ENCODE measurements around the gene PRKD3. TPM values are rescaled to one million over a fixed set of nuclear protein-coding genes. Genes with fewer than 3 reads are reported as not detected.

Gene PRKD3
- total RNA-seq (36.2 TPM), polyA plus RNA-seq (ENCODE audit: insufficient read depth in 1 of 8, insufficient read length in 8 of 8, low replicate concordance in 1 of 8) (10 to 100 TPM; 18.0 to 39.7 (median 28.1) TPM)
- long read RNA-seq, donor 1 = 0 reads
- long read RNA-seq, donor 2 = 0 reads
- long read RNA-seq, donor 3, partial matches to known transcripts = 0 of 2 reads
- long read RNA-seq, donor 3, other reads (novel, unspliced or antisense) = 0 of 2 reads
- long read RNA-seq, donor 4 = 0 reads
- long read RNA-seq, donor 5, partial matches to known transcripts = 6 of 8 reads
- long read RNA-seq, donor 5, other reads (novel, unspliced or antisense) = 0 of 8 reads
- long read RNA-seq, donor 6, partial matches to known transcripts = 0 of 5 reads
- long read RNA-seq, donor 6, other reads (novel, unspliced or antisense) = 5 of 5 reads
- long read RNA-seq, donor 7 = 0 reads
- long read RNA-seq, donor 8 = 0 reads
- long read RNA-seq, donor 9, partial matches to known transcripts = 0 of 1 reads
- long read RNA-seq, donor 9, other reads (novel, unspliced or antisense) = 0 of 1 reads
- long read RNA-seq, donor 10, full-length matches to known transcripts = 2 of 2 reads
- long read RNA-seq, donor 10, partial matches to known transcripts = 0 of 2 reads
- long read RNA-seq, donor 10, other reads (novel, unspliced or antisense) = 0 of 2 reads
- long read RNA-seq, donor 11 = 0 reads

GRCh38 chr2:37324786-37325624 lies at the start of gene PRKD3:
PRKD3 (minus strand) TSS chr2:37324833; CDS start chr2:37316524, 8,309 bp downstream.
- peak; percentile 92 for DNase-seq
- Histone ChIP-seq H3K27ac (ENCODE audit: low read length) (peak within 1 kb of the TSS; percentile 87), H3K36me3 (ENCODE audit: control insufficient read depth, insufficient read depth, low read length) (no peaks in the 10 kb centered on the region), H3K27me3 (ENCODE audit: control insufficient read depth, insufficient read depth, low read length) (peaks cover 7% of the 10 kb centered on the region), H3K9me3 (replicated peaks; ENCODE audit: control insufficient read depth, low read depth, low read length) (no peaks in the 10 kb centered on the region), H3K4me3 (ENCODE audit: low read length) (peak within 1 kb of the TSS; percentile 85), H3K4me1 (ENCODE audit: control insufficient read depth, insufficient read depth, low read length) (peaks cover 9% of the 10 kb centered on the region)
- under 1% methylated on average over 67 of the region's 79 CpGs for WGBS (ENCODE audit: insufficient coverage)

- H3K27me3 ChIP-seq (ENCODE audit: control insufficient read depth, insufficient read depth, low read length) = no peaks in the 10 kb centered on the region
- no peaks in the 10 kb centered on the region for H3K36me3 ChIP-seq (ENCODE audit: control insufficient read depth, insufficient read depth, low read length)
- peaks cover 7% of the 10 kb centered on the region for H3K4me1 ChIP-seq (ENCODE audit: control insufficient read depth, insufficient read depth, low read length)
- H3K27ac ChIP-seq (ENCODE audit: low read length) = no peak overlapping the region
- H3K9me3 ChIP-seq (replicated peaks; ENCODE audit: control insufficient read depth, low read depth, low read length) = no peaks in the 10 kb centered on the region
- no peak for DNase-seq
- H3K4me3 ChIP-seq (ENCODE audit: low read length) = no peak overlapping the region
These were observed 47.4 kb upstream of the PRKD3 start for GRCh38 chr2:37372000-37372399.

DNA sequence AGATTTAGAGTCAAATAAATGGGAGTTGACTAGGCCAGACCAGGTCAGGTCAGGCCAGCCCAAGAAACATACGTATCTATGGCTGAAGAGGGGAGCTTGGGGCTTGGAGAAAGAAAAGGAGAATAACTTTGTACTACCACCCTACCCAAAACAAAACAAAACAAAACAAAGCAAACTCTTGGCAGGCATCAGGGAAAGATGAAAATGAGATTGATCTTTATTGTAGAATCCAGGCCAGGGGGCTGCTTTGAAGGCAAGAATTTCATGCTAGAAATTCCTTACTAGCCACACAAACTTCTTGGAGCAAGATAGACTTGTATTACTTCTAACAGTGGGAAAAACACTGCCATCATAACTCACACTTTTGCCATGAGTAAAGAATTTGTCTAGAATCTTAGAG lies 46.0 kb upstream of the PRKD3 start:
- DNase-seq = no peak
- no CpG with 5 or more reads among the region's 1 CpG for WGBS (ENCODE audit: insufficient coverage)
- Histone ChIP-seq H3K4me1 (ENCODE audit: control insufficient read depth, insufficient read depth, low read length) (no peaks in the 10 kb centered on the region), H3K4me3 (ENCODE audit: low read length) (no peak overlapping the region), H3K27me3 (ENCODE audit: control insufficient read depth, insufficient read depth, low read length) (no peaks in the 10 kb centered on the region), H3K27ac (ENCODE audit: low read length) (no peak overlapping the region), H3K36me3 (ENCODE audit: control insufficient read depth, insufficient read depth, low read length) (no peaks in the 10 kb centered on the region), H3K9me3 (replicated peaks; ENCODE audit: control insufficient read depth, low read depth, low read length) (no peaks in the 10 kb centered on the region)

GRCh38 chr2:37367984-37368383 lies 43.4 kb upstream of the PRKD3 start:
- H3K27me3 ChIP-seq (ENCODE audit: control insufficient read depth, insufficient read depth, low read length) = no peaks in the 10 kb centered on the region
- no peaks in the 10 kb centered on the region for H3K9me3 ChIP-seq (replicated peaks; ENCODE audit: control insufficient read depth, low read depth, low read length)
- no peaks in the 10 kb centered on the region for H3K4me1 ChIP-seq (ENCODE audit: control insufficient read depth, insufficient read depth, low read length)
- H3K27ac ChIP-seq (ENCODE audit: low read length) = no peak overlapping the region
- H3K4me3 ChIP-seq (ENCODE audit: low read length) = no peak overlapping the region
- DNase-seq = no peak
- H3K36me3 ChIP-seq (ENCODE audit: control insufficient read depth, insufficient read depth, low read length) = no peaks in the 10 kb centered on the region
- 90% methylated on average over 2 of the region's 2 CpGs for WGBS (ENCODE audit: insufficient coverage)

DNA sequence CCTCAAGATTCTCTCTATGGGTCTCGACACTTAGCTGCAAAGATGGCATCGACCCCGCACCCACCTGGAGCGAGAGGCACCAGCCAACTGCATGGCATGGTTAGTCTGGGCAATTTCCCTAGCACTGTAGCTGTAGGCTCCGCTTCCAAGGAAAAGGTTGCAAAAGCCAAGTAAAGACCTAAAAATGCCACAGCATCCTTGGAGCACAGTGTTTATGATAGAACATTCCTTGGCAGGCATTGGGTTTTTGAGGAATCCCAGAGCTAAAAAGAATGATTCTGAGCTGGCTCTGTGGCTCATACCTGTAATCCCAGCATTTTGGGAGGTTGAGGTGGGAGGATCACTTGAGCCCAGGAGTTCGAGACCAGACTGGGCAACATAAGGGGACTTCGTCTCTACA lies 42.7 kb upstream of the PRKD3 start:
- H3K9me3 ChIP-seq (replicated peaks; ENCODE audit: control insufficient read depth, low read depth, low read length) = no peaks in the 10 kb centered on the region

DNA sequence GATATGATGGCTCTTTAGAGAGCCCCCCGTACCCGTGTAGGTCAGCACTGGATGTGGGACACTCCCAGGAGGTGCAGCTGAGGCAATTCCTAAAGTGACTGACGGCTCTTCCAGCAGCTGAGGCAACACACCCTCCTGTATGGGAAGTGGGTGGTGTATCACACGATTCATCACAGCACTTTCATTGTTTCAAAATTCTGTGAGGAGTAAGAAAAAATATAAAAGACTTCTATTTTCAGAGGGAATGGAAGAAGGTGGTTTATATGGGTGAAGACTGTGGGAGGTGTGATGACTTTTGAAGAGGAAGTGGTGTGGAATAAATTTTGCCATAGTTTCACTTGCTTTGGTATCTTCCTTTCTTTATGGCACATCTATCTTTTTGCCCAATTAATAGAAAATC lies 42.1 kb upstream of the PRKD3 start:
- DNase-seq = no peak
- no peaks in the 10 kb centered on the region for H3K4me1 ChIP-seq (ENCODE audit: control insufficient read depth, insufficient read depth, low read length)
- no peak overlapping the region for H3K4me3 ChIP-seq (ENCODE audit: low read length)
- no peak overlapping the region for H3K27ac ChIP-seq (ENCODE audit: low read length)
- 70% methylated on average over 2 of the region's 4 CpGs for WGBS (ENCODE audit: insufficient coverage)
- no peaks in the 10 kb centered on the region for H3K9me3 ChIP-seq (replicated peaks; ENCODE audit: control insufficient read depth, low read depth, low read length)
- no peaks in the 10 kb centered on the region for H3K36me3 ChIP-seq (ENCODE audit: control insufficient read depth, insufficient read depth, low read length)
- no peaks in the 10 kb centered on the region for H3K27me3 ChIP-seq (ENCODE audit: control insufficient read depth, insufficient read depth, low read length)

More for the DNA sequence above, 42.7 kb upstream of the PRKD3 start:
- DNase-seq = no peak
- Histone ChIP-seq H3K27me3 (ENCODE audit: control insufficient read depth, insufficient read depth, low read length) (no peaks in the 10 kb centered on the region), H3K36me3 (ENCODE audit: control insufficient read depth, insufficient read depth, low read length) (no peaks in the 10 kb centered on the region), H3K4me1 (ENCODE audit: control insufficient read depth, insufficient read depth, low read length) (no peaks in the 10 kb centered on the region), H3K27ac (ENCODE audit: low read length) (no peak overlapping the region), H3K4me3 (ENCODE audit: low read length) (no peak overlapping the region)
- 90% methylated on average over 5 of the region's 7 CpGs for WGBS (ENCODE audit: insufficient coverage)

GRCh38 chr2:37365669-37366068 lies 41.0 kb upstream of the PRKD3 start:
- Histone ChIP-seq H3K27me3 (ENCODE audit: control insufficient read depth, insufficient read depth, low read length) (no peaks in the 10 kb centered on the region), H3K9me3 (replicated peaks; ENCODE audit: control insufficient read depth, low read depth, low read length) (no peaks in the 10 kb centered on the region), H3K27ac (ENCODE audit: low read length) (no peak overlapping the region), H3K4me1 (ENCODE audit: control insufficient read depth, insufficient read depth, low read length) (no peaks in the 10 kb centered on the region), H3K36me3 (ENCODE audit: control insufficient read depth, insufficient read depth, low read length) (no peaks in the 10 kb centered on the region), H3K4me3 (ENCODE audit: low read length) (no peak overlapping the region)
- DNase-seq = no peak
- WGBS (ENCODE audit: insufficient coverage) = 94% methylated on average over 2 of the region's 2 CpGs

GRCh38 chr2:37364351-37364750 lies 39.7 kb upstream of the PRKD3 start:
- no peaks in the 10 kb centered on the region for H3K27me3 ChIP-seq (ENCODE audit: control insufficient read depth, insufficient read depth, low read length)
- no peaks in the 10 kb centered on the region for H3K4me1 ChIP-seq (ENCODE audit: control insufficient read depth, insufficient read depth, low read length)
- H3K4me3 ChIP-seq (ENCODE audit: low read length) = no peak overlapping the region
- DNase-seq = no peak
- H3K27ac ChIP-seq (ENCODE audit: low read length) = no peak overlapping the region
- H3K9me3 ChIP-seq (replicated peaks; ENCODE audit: control insufficient read depth, low read depth, low read length) = no peaks in the 10 kb centered on the region
- no peaks in the 10 kb centered on the region for H3K36me3 ChIP-seq (ENCODE audit: control insufficient read depth, insufficient read depth, low read length)
- WGBS (ENCODE audit: insufficient coverage) = 99% methylated on average over 5 of the region's 6 CpGs

GRCh38 chr2:37361994-37362698 lies 37.5 kb upstream of the PRKD3 start:
- Histone ChIP-seq H3K27me3 (ENCODE audit: control insufficient read depth, insufficient read depth, low read length) (no peaks in the 10 kb centered on the region), H3K27ac (ENCODE audit: low read length) (no peak overlapping the region), H3K36me3 (ENCODE audit: control insufficient read depth, insufficient read depth, low read length) (no peaks in the 10 kb centered on the region), H3K9me3 (replicated peaks; ENCODE audit: control insufficient read depth, low read depth, low read length) (no peaks in the 10 kb centered on the region), H3K4me3 (ENCODE audit: low read length) (no peak overlapping the region), H3K4me1 (ENCODE audit: control insufficient read depth, insufficient read depth, low read length) (no peaks in the 10 kb centered on the region)
- WGBS (ENCODE audit: insufficient coverage) = 85% methylated on average over 6 of the region's 9 CpGs
- DNase-seq = no peak
